Smooth muscle cell (in vitro differentiated cells): ENCODE data around the gene UBE2I. TPM values are rescaled to one million over a fixed set of nuclear protein-coding genes. Genes with fewer than 3 reads are reported as not detected.

Source experiments
- DNase-seq: peaks from one replicate; lab custom pipeline; 2025; ENCODE audit not compliant: unreplicated experiment; lab: John Stamatoyannopoulos, UW
- H2AFZ ChIP-seq: fragments of 200-600 bp; sonication (generic); 2 replicates; pipeline ENCODE4 v1.6.0; 2016; ENCODE audit warnings: antibody characterized with exemption, low read depth, mild to moderate bottlenecking
- H3F3A ChIP-seq: fragments of 200-600 bp; sonication (generic); 2 replicates; pipeline ENCODE4 v1.6.0; 2017; ENCODE audit warnings: antibody characterized with exemption, low read depth
- H3K27ac ChIP-seq: fragments of 200-600 bp; sonication (generic); 2 replicates; pipeline ENCODE4 v1.5.1; 2016; ENCODE audit warnings: low read depth, mild to moderate bottlenecking
- H3K27me3 ChIP-seq: fragments of 200-600 bp; sonication (generic); 2 replicates; pipeline ENCODE4 v1.6.1; 2016; ENCODE audit warnings: low read depth, mild to moderate bottlenecking
- H3K36me3 ChIP-seq: fragments of 200-600 bp; sonication (generic); 2 replicates; pipeline ENCODE4 v1.5.1; 2016; ENCODE audit warnings: low read depth
- H3K4me1 ChIP-seq: fragments of 200-600 bp; sonication (generic); 2 replicates; pipeline ENCODE4 v1.5.1; 2016; ENCODE audit warnings: low read depth
- H3K4me2 ChIP-seq: fragments of 200-600 bp; sonication (generic); 2 replicates; pipeline ENCODE4 v1.6.0; 2016; ENCODE audit warnings: mild to moderate bottlenecking
- H3K4me3 ChIP-seq: fragments of 200-600 bp; sonication (generic); 2 replicates; pipeline ENCODE4 v1.5.1; 2016; ENCODE audit warnings: mild to moderate bottlenecking
- H3K79me2 ChIP-seq: fragments of 200-600 bp; sonication (generic); 2 replicates; pipeline ENCODE4 v1.6.0; 2016; ENCODE audit warnings: low read depth, mild to moderate bottlenecking
- H3K9ac ChIP-seq: fragments of 200-600 bp; sonication (generic); 2 replicates; pipeline ENCODE4 v1.6.0; 2016; ENCODE audit warnings: low read depth
- H3K9me3 ChIP-seq: fragments of 200-600 bp; sonication (generic); replicated peaks from 2 replicates; pipeline ENCODE4 v1.5.1; 2016; ENCODE audit warnings: low read depth
- H4K20me1 ChIP-seq: fragments of 200-600 bp; sonication (generic); 2 replicates; pipeline ENCODE4 v1.6.0; 2016; ENCODE audit warnings: low read depth
- WGBS: methylation state at CpG from one replicate; pipeline ENCODE4 v1.1.7; 2016; ENCODE audit warnings: low lambda C conversion rate; 5-methylcytosine and 5-hydroxymethylcytosine counted together
- polyA plus RNA-seq: library from polyadenylated mRNA; unstranded; fragments of >200 nt; fragmentation: Nextera tagmentation; extraction: Ambion mirVana; gene quantifications from 2 replicates; pipeline ENCODE4 v1.2.1, GENCODE V29; 2016
- total RNA-seq: library from RNA; depleted of rRNA; stranded (reverse); fragments of >200 nt; gene quantifications from 2 replicates; pipeline ENCODE4 v1.2.3, GENCODE V29; 2014
- TF ChIP-seq, protein P1 (sequence below): fragments of 200-600 bp; sonication (generic); IDR thresholded peaks from 2 replicates; pipeline ENCODE4 v1.5.1; 2017; ENCODE audit warnings: borderline replicate concordance, mild to moderate bottlenecking, antibody characterized with exemption; ENCODE audit not compliant: insufficient read depth, poor library complexity, severe bottlenecking

Gene UBE2I
- total and polyA plus RNA-seq, 2 experiments from 2014 or later = 95.9 to 169 TPM

DNA sequence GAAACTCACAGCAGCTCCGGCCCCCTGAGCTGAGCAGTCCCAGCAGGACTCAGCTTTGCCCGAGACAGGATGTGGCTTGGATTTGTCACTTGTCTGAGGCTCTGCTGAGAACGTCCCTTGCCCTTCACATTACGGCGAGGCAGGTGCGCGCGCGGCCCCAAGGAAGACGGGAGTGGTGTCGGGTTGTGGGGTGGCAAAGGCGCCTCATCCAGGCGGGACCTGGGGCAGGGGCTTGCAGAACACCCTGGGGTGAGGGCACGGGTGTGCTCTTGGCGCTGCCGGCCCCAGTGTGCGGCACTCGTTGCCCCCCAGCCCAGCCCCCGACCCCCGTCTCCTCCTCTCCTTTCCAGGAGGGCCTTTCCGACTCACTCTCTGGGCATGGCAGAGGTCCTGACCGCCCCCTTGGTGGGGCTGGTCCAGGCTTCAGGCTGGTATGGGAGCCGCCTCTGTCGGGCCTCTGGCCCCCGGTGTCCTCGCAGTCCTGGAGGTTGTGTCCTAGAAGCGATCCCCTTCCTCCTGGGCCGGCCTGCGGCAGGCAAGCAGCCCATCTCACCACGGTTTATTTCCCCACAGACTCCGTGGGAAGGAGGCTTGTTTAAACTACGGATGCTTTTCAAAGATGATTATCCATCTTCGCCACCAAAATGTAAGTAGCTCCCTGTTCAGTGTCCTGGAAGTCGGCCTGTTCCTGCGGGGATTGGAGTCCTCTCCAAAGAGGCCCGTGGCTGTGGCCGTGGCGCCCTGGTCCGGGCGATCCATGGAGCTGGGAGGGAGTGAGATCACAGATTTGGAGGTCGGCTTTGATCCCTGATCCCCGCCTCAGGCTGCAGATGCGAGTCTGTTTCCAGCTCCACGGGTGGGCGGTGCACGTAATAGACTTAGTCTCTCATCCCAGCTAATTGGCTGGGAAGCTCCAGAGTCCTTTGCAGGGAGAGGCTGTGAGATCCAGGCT lies 5.9 kb downstream of the UBE2I start:
- DNase-seq = no peak
- peaks cover 11% of the 10 kb centered on the region for H3K36me3 ChIP-seq
- WGBS = 90% methylated on average over 38 of the region's 46 CpGs

DNA sequence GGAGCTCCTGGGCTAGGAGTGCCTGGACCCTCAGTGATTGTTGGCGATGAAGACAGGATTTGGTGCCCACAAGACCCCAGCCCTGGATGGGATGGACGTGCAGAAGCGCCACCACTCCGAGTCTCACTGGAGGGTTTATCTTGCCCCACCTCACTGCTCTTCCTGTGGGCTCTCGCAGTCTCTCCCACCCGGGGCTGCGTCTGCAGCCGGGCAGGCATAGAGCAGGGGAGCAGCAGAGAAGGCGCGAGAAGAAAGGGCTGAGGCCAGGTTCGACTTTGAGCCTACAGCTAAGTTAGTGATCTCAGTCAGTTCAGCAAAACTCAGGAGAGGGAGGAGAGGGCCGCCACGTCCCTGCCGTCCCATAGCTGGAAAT lies 6.6 kb downstream of the UBE2I start:
- TF ChIP-seq, protein P1, sequence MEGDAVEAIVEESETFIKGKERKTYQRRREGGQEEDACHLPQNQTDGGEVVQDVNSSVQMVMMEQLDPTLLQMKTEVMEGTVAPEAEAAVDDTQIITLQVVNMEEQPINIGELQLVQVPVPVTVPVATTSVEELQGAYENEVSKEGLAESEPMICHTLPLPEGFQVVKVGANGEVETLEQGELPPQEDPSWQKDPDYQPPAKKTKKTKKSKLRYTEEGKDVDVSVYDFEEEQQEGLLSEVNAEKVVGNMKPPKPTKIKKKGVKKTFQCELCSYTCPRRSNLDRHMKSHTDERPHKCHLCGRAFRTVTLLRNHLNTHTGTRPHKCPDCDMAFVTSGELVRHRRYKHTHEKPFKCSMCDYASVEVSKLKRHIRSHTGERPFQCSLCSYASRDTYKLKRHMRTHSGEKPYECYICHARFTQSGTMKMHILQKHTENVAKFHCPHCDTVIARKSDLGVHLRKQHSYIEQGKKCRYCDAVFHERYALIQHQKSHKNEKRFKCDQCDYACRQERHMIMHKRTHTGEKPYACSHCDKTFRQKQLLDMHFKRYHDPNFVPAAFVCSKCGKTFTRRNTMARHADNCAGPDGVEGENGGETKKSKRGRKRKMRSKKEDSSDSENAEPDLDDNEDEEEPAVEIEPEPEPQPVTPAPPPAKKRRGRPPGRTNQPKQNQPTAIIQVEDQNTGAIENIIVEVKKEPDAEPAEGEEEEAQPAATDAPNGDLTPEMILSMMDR = no peak
- DNase-seq = no peak
- 94% methylated on average over 14 of the region's 14 CpGs for WGBS
- H3K9me3 ChIP-seq = no peaks in the 10 kb centered on the region
- peaks cover 11% of the 10 kb centered on the region for H3K36me3 ChIP-seq
- peaks cover 12% of the 10 kb centered on the region for H3K4me1 ChIP-seq
- H3K4me2 ChIP-seq = no peak overlapping the region
- H3K27ac ChIP-seq = no peak overlapping the region
- peaks cover 96% of the 10 kb centered on the region for H4K20me1 ChIP-seq
- H2AFZ ChIP-seq = no peak overlapping the region
- H3K4me3 ChIP-seq = no peak overlapping the region
- H3F3A ChIP-seq = no peaks in the 10 kb centered on the region
- H3K79me2 ChIP-seq = peaks cover 78% of the 10 kb centered on the region
- no peaks in the 10 kb centered on the region for H3K27me3 ChIP-seq
- H3K9ac ChIP-seq = no peak overlapping the region

More for the DNA sequence above, 5.9 kb downstream of the UBE2I start:
- Histone ChIP-seq H3K4me3 (no peak overlapping the region), H3K27me3 (no peaks in the 10 kb centered on the region), H3K9ac (no peak overlapping the region), H3K27ac (no peak overlapping the region), H3K79me2 (peaks cover 85% of the 10 kb centered on the region), H3F3A (no peaks in the 10 kb centered on the region), H3K4me2 (no peak overlapping the region), H3K9me3 (no peaks in the 10 kb centered on the region), H2AFZ (no peak overlapping the region), H3K4me1 (peaks cover 15% of the 10 kb centered on the region), H4K20me1 (peaks cover 100% of the 10 kb centered on the region)
- TF ChIP-seq, protein P1 = no peak

DNA sequence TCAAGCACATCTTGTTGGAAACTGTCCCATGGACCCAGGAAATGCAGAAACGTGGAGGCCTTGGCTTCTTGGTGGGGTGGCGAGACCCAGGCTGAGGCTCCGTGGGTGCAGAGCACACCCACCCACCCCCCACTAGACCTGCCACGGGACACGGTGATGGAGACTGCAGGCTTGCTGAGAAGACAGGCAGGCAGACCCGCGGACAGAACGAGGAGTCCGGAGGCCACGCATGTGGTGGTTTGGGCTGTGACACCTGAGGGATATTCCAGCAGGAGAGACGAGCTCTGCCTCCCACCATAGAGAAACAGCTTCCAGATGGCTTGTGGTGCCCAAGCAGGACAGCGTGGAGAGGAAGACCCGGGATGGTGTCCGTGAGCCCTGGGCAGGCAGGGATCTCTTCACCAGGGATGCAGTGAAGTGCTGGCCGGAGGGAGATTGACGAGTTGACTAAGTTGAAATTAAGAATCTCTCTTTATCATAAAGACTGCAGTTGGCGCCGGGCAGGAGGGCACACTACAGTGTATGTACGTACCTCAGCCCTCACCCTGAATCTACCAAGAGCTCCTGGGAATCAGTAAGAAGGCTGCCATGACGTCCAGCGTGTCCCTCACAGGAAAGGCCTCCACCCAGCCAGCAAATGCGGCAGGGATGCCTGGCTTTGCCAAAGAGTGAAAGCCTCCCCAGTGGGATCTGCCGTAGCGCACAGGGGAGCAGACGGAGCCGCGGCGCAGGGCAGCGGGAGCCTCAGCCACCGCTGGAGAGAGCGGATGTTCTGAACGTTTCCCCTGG lies 8.2 kb downstream of the UBE2I start:
- no peak overlapping the region for H3K4me2 ChIP-seq
- H3K27ac ChIP-seq = no peak overlapping the region
- DNase-seq = no peak
- 98% methylated on average over 32 of the region's 32 CpGs for WGBS
- no peak overlapping the region for H3K4me3 ChIP-seq
- H3K9ac ChIP-seq = no peak overlapping the region
- no peaks in the 10 kb centered on the region for H3K4me1 ChIP-seq
- H3K36me3 ChIP-seq = peaks cover 11% of the 10 kb centered on the region
- H3K9me3 ChIP-seq = no peaks in the 10 kb centered on the region
- no peak overlapping the region for H2AFZ ChIP-seq
- TF ChIP-seq, protein P1 = no peak
- H4K20me1 ChIP-seq = peaks cover 84% of the 10 kb centered on the region
- no peaks in the 10 kb centered on the region for H3F3A ChIP-seq
- peaks cover 61% of the 10 kb centered on the region for H3K79me2 ChIP-seq
- H3K27me3 ChIP-seq = no peaks in the 10 kb centered on the region
